HG03521 (cell line): ENCODE measurements around the gene MAP3K5.
A peak's percentile ranks its signal among the peaks of the same experiment; 100 is the strongest.
"Not testable (repeated sequence)": the region's sequence is repeated elsewhere in the genome, so short reads cannot be mapped to it uniquely, and the experiment has no call there.

ENCODE experiments used
- ATAC-seq: cut with Tn5 transposase; IDR thresholded peaks from one replicate; pipeline ENCODE4 v1.9.1; 2021; ENCODE audit warnings: mild to moderate bottlenecking, moderate library complexity; ENCODE audit not compliant: unreplicated experiment

Gene MAP3K5

GRCh38 chr6:136612666-136613389 lies 179.4 kb downstream of the MAP3K5 start:
- ATAC-seq = no peak

GRCh38 chr6:136611746-136612145 lies 180.5 kb downstream of the MAP3K5 start:
- ATAC-seq = no peak

- no peak for ATAC-seq
These were observed 181.1 kb downstream of the MAP3K5 start for GRCh38 chr6:136611133-136611532.

GRCh38 chr6:136609873-136610706 lies 182.2 kb downstream of the MAP3K5 start:
- ATAC-seq = no peak

GRCh38 chr6:136608991-136609390 lies 183.3 kb downstream of the MAP3K5 start:
- ATAC-seq = no peak

GRCh38 chr6:136607932-136608772 lies 184.1 kb downstream of the MAP3K5 start:
- peak; percentile 81 for ATAC-seq

GRCh38 chr6:136607204-136607931 lies 184.9 kb downstream of the MAP3K5 start:
- ATAC-seq = no peak

GRCh38 chr6:136604928-136605510 lies 187.3 kb downstream of the MAP3K5 start:
- no peak for ATAC-seq

GRCh38 chr6:136604328-136604825 lies 187.9 kb downstream of the MAP3K5 start:
- ATAC-seq = no peak

- no peak for ATAC-seq
These were observed 191.5 kb downstream of the MAP3K5 start for GRCh38 chr6:136600818-136601217.

GRCh38 chr6:136599329-136600011 lies 192.8 kb downstream of the MAP3K5 start:
- ATAC-seq = no peak

- no peak for ATAC-seq
These were observed 194.2 kb downstream of the MAP3K5 start for GRCh38 chr6:136598048-136598447.

GRCh38 chr6:136594671-136595070 lies 197.6 kb downstream of the MAP3K5 start:
- ATAC-seq = no peak

GRCh38 chr6:136593748-136594490 lies 198.4 kb downstream of the MAP3K5 start:
- ATAC-seq = peak; percentile 93

- no peak for ATAC-seq
These were observed 199.2 kb downstream of the MAP3K5 start for GRCh38 chr6:136592930-136593673.

GRCh38 chr6:136591617-136592016 lies 200.7 kb downstream of the MAP3K5 start:
- no peak for ATAC-seq

GRCh38 chr6:136590846-136591245 lies 201.4 kb downstream of the MAP3K5 start:
- ATAC-seq = not testable (repeated sequence)

- ATAC-seq = no peak
These were observed 204.8 kb downstream of the MAP3K5 start for GRCh38 chr6:136587527-136587926.
